SU-DHL-6 (cell line): Measurements from ENCODE around the gene RSU1.

Experiments used
- H2AFZ ChIP-seq: fragments of 200-600 bp; sonication (generic); 2 replicates; pipeline ENCODE4 v1.6.1; 2014; ENCODE audit warnings: low read depth, mild to moderate bottlenecking, moderate library complexity, mixed read lengths, antibody characterized with exemption, low read length; ENCODE audit not compliant: severe bottlenecking
- H3F3A ChIP-seq: fragments of 200-600 bp; shearing (Covaris generic); 2 replicates; pipeline ENCODE4 v1.6.0; 2016; ENCODE audit warnings: antibody characterized with exemption, mild to moderate bottlenecking; ENCODE audit not compliant: insufficient read depth
- H3K27ac ChIP-seq: fragments of 200-600 bp; sonication (generic); 2 replicates; pipeline ENCODE4 v1.5.1; 2016; ENCODE audit warnings: low read depth, mild to moderate bottlenecking, low read length, moderate library complexity, mixed read lengths
- H3K27me3 ChIP-seq: fragments of 200-600 bp; sonication (generic), shearing (Covaris generic); 2 replicates; pipeline ENCODE4 v1.6.0; 2014; ENCODE audit warnings: mild to moderate bottlenecking, low read length
- H3K36me3 ChIP-seq: fragments of 200-600 bp; sonication (generic); 2 replicates; pipeline ENCODE4 v1.6.1; 2014; ENCODE audit warnings: mild to moderate bottlenecking, low read length, mixed read lengths
- H3K4me2 ChIP-seq: fragments of 300-600, 200-600 bp; shearing (Covaris generic), sonication (generic); 2 replicates; pipeline ENCODE4 v1.6.0; 2014; ENCODE audit warnings: low read length, low read depth, mild to moderate bottlenecking; ENCODE audit not compliant: poor library complexity, severe bottlenecking
- H3K4me3 ChIP-seq: fragments of 200-600 bp; sonication (generic); 2 replicates; pipeline ENCODE4 v1.5.1; 2014; ENCODE audit warnings: antibody characterized with exemption, low read length, mild to moderate bottlenecking, mixed read lengths; ENCODE audit not compliant: insufficient read depth, poor library complexity, severe bottlenecking
- H3K79me2 ChIP-seq: fragments of 200-600 bp; sonication (generic); 2 replicates; pipeline ENCODE4 v1.6.1; 2014; ENCODE audit warnings: mild to moderate bottlenecking, low read length, moderate library complexity; ENCODE audit not compliant: insufficient read depth
- H3K9ac ChIP-seq: fragments of 200-600 bp; sonication (generic); 2 replicates; pipeline ENCODE4 v1.7.0; 2014; ENCODE audit warnings: mild to moderate bottlenecking, low read length
- H3K9me2 ChIP-seq: fragments of 200-600 bp; sonication (generic); replicated peaks from 2 replicates; pipeline ENCODE4 v1.6.1; 2014; ENCODE audit warnings: low read length; ENCODE audit not compliant: insufficient read depth
- H3K9me3 ChIP-seq: fragments of 200-600 bp; sonication (generic); 2 replicates; pipeline ENCODE4 v1.6.1; 2014; ENCODE audit warnings: low read length, mixed read lengths; ENCODE audit not compliant: insufficient read depth
- H4K20me1 ChIP-seq: fragments of 200-600 bp; sonication (generic); 2 replicates; pipeline ENCODE4 v1.6.1; 2014; ENCODE audit warnings: low read depth, mild to moderate bottlenecking, antibody characterized with exemption, low read length, moderate library complexity, mixed read lengths
- EZH2phosphoT487 ChIP-seq: fragments of 200-600 bp; sonication (generic), shearing (Covaris generic); conservative IDR thresholded peaks from 2 replicates; pipeline ENCODE4 v1.6.1; 2018; ENCODE audit warnings: mild to moderate bottlenecking, antibody characterized with exemption, low read length, moderate library complexity, mixed read lengths
- TF ChIP-seq, protein P1 (sequence below): fragments of 200-600 bp; sonication (generic); IDR thresholded peaks from one replicate; pipeline ENCODE4 v1.5.1; 2017; ENCODE audit warnings: antibody characterized with exemption, mild to moderate bottlenecking, low read length, moderate library complexity; ENCODE audit not compliant: insufficient read depth, poor library complexity, severe bottlenecking

Gene RSU1

DNA sequence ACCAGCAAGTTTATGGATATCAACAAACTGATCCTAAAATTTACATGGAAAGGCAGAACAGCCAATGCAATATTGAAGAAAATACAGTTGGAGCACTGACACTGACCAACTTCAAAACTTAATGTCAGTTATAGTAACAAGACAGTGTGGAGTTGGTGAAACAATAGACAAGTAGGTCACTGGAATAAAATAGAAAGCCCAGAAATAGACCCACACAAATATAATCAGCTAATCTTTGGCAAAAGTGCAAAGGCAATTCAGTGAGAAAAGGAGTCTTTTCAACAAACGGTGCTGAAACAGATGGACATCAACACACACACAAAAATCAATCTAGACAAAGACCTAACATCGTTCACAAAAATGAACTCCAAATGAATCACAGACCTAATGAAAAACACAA lies 13.8 kb downstream of the RSU1 start:
- H3K4me2 ChIP-seq, result no peak overlapping the region
- H3K36me3 ChIP-seq, result no peaks in the 10 kb centered on the region
- peaks cover 77% of the 10 kb centered on the region for H3K79me2 ChIP-seq
- H3K4me3 ChIP-seq, result no peak overlapping the region
- peaks cover 4% of the 10 kb centered on the region; the same call in 1 of the 2 replicates for H4K20me1 ChIP-seq
- no peaks in the 10 kb centered on the region for H3K27me3 ChIP-seq
- TF ChIP-seq EZH2phosphoT487, result no peak
- TF ChIP-seq, protein P1, sequence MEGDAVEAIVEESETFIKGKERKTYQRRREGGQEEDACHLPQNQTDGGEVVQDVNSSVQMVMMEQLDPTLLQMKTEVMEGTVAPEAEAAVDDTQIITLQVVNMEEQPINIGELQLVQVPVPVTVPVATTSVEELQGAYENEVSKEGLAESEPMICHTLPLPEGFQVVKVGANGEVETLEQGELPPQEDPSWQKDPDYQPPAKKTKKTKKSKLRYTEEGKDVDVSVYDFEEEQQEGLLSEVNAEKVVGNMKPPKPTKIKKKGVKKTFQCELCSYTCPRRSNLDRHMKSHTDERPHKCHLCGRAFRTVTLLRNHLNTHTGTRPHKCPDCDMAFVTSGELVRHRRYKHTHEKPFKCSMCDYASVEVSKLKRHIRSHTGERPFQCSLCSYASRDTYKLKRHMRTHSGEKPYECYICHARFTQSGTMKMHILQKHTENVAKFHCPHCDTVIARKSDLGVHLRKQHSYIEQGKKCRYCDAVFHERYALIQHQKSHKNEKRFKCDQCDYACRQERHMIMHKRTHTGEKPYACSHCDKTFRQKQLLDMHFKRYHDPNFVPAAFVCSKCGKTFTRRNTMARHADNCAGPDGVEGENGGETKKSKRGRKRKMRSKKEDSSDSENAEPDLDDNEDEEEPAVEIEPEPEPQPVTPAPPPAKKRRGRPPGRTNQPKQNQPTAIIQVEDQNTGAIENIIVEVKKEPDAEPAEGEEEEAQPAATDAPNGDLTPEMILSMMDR, result no peak
- H3K27ac ChIP-seq, result no peak overlapping the region
- no peaks in the 10 kb centered on the region for H3K9me3 ChIP-seq
- no peaks in the 10 kb centered on the region for H3F3A ChIP-seq
- no peak overlapping the region for H2AFZ ChIP-seq
- no peak overlapping the region for H3K9ac ChIP-seq
- H3K9me2 ChIP-seq, result no peaks in the 10 kb centered on the region

DNA sequence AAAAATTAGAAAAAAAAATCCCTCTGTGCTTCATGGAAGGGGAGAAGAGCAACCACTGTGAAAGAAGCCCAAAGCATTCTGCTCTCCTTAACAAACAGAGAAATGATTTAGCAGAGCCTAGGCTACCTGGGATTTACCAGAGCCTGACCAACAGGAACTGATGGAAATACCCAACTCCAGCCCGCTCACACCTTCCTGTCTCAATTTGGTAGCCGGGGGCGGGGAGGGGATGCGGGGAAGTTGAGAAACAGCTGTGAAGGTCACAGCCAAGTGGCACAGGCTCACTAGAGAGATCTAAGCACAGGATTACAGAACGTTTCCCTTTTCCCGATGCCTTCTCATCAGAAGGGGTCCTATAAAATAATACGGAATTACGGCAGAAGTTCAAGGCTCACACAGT lies 17.6 kb downstream of the RSU1 start:
- no peaks in the 10 kb centered on the region for H3K9me3 ChIP-seq
- no peaks in the 10 kb centered on the region for H3K9me2 ChIP-seq
- no peaks in the 10 kb centered on the region for H3K27me3 ChIP-seq
- H3F3A ChIP-seq, result no peaks in the 10 kb centered on the region
- H3K9ac ChIP-seq, result no peak overlapping the region
- no peaks in the 10 kb centered on the region for H3K36me3 ChIP-seq
- H3K4me2 ChIP-seq, result no peak overlapping the region
- no peak overlapping the region for H3K27ac ChIP-seq
- H2AFZ ChIP-seq, result no peak overlapping the region
- H3K4me3 ChIP-seq, result no peak overlapping the region
- H4K20me1 ChIP-seq, result peaks cover 4% of the 10 kb centered on the region; the same call in 1 of the 2 replicates
- peaks cover 83% of the 10 kb centered on the region for H3K79me2 ChIP-seq
- TF ChIP-seq EZH2phosphoT487, result no peak
- TF ChIP-seq, protein P1, result no peak

- H3F3A ChIP-seq, result no peaks in the 10 kb centered on the region
- no peak overlapping the region for H3K4me3 ChIP-seq
- no peak overlapping the region for H3K27ac ChIP-seq
- H3K9me3 ChIP-seq, result no peaks in the 10 kb centered on the region
- no peaks in the 10 kb centered on the region for H3K36me3 ChIP-seq
- 0 out of 2 replicates have a peak, but pooled peaks cover 3% of the 10 kb centered on the region for H4K20me1 ChIP-seq
- peaks cover 77% of the 10 kb centered on the region for H3K79me2 ChIP-seq
- no peaks in the 10 kb centered on the region for H3K27me3 ChIP-seq
- TF ChIP-seq EZH2phosphoT487, result no peak
- TF ChIP-seq, protein P1, result no peak
- no peak overlapping the region for H3K9ac ChIP-seq
- no peak overlapping the region for H2AFZ ChIP-seq
- no peak overlapping the region for H3K4me2 ChIP-seq
- H3K9me2 ChIP-seq, result no peaks in the 10 kb centered on the region
These were observed 18.7 kb downstream of the RSU1 start for GRCh38 chr10:16798571-16798970.
